HCT116 (cell line): ENCODE measurements around the gene LACRT. TPM values are rescaled to one million over a fixed set of nuclear protein-coding genes. Genes with fewer than 3 reads are reported as not detected.

ENCODE experiments used
- ATAC-seq: fragments of 200-7000 bp; cut with Tn5 transposase; 2 replicates; pipeline ENCODE4 v1.9.1; 2020; ENCODE audit warnings: mild to moderate bottlenecking, moderate library complexity
- BruUV-seq: library from RNA; stranded (reverse); fragments of 400-500 nt; replicated peaks from 2 replicates; lab custom pipeline; 2021; lab: Mats Ljungman, UMichigan
- CTCF ChIA-PET: fragments of 300-600 bp; sonication (Branson Sonifier 250); formaldehyde crosslinking; loops from one replicate; lab custom pipeline; 2021; ENCODE audit warnings: antibody characterized with exemption; lab: Charles Lee
- POLR2A ChIA-PET: fragments of 300-600, 350-600 bp; sonication (Branson Sonifier 250); formaldehyde crosslinking; loops from one replicate; lab custom pipeline; 2021; ENCODE audit warnings: antibody characterized with exemption; lab: Charles Lee
- RAD21 ChIA-PET, 2 experiments: fragments of 300-600 bp; sonication (Branson Sonifier 250); formaldehyde crosslinking; loops; one replicate each; lab custom pipeline; 2023; ENCODE audit warnings: low total read pairs in 2 of 2; ENCODE audit not compliant: uncharacterized antibody in 2 of 2, unreplicated experiment in 2 of 2, low non-redundant PET in 1 of 2; lab: Charles Lee
- DNase-seq: peaks from one replicate; pipeline ENCODE4 v3.0.0-alpha.2; 2010; ENCODE audit warnings: low read depth, low spot score
- H2AFZ ChIP-seq: fragments of 200-600 bp; shearing (Covaris generic), sonication (generic); 2 replicates; pipeline ENCODE4 v1.6.1; 2017; ENCODE audit warnings: low read depth, mixed run types, mixed read lengths, antibody characterized with exemption, low read length; ENCODE audit not compliant: poor library complexity, severe bottlenecking
- H3K27ac ChIP-seq: 2 replicates; pipeline ENCODE4 v1.5.1; 2012; ENCODE audit warnings: low read depth, low read length
- H3K27me3 ChIP-seq: fragments of 200-600 bp; sonication (generic); 2 replicates; pipeline ENCODE4 v1.6.1; 2016; ENCODE audit warnings: mixed run types, low read length, mixed read lengths; ENCODE audit not compliant: insufficient read depth
- H3K36me3 ChIP-seq, 2 experiments: fragments of 200-500 bp in 1 of 2; fragments of 200-600 bp in 1 of 2; sonication (Bioruptor generic) in 1 of 2; sonication (generic) in 1 of 2; 2 replicates each; pipeline versions ENCODE4 v1.5.1 to v1.6.1; 2014 to 2016; ENCODE audit warnings: low read length in 2 of 2, inconsistent platforms in 1 of 2, mixed read lengths in 1 of 2, mixed run types in 1 of 2; ENCODE audit not compliant: insufficient read depth in 2 of 2, control insufficient read depth in 1 of 2
- H3K4me1 ChIP-seq, 2 experiments: fragments of 200-600 bp in 1 of 2; sonication (generic) in 1 of 2; 2 replicates each; pipeline versions ENCODE4 v1.5.1 to v1.6.1; 2012 to 2017; ENCODE audit warnings: low read length in 2 of 2, inconsistent platforms in 1 of 2, mild to moderate bottlenecking in 1 of 2, mixed read lengths in 1 of 2, mixed run types in 1 of 2, moderate library complexity in 1 of 2; ENCODE audit not compliant: insufficient read depth in 2 of 2, control insufficient read depth in 1 of 2
- H3K4me2 ChIP-seq: fragments of 200-600 bp; sonication (generic); 2 replicates; pipeline ENCODE4 v1.6.1; 2017; ENCODE audit warnings: mixed run types, low read length, mixed read lengths
- H3K4me3 ChIP-seq, 2 experiments: fragments of 200-600 bp in 1 of 2; sonication (generic) in 1 of 2; replicated peaks in 1 of 2; 2 replicates each; pipeline ENCODE4 v1.5.1; 2011 to 2016; ENCODE audit warnings: low read length in 2 of 2, control low read depth in 1 of 2, low read depth in 1 of 2, mild to moderate bottlenecking in 1 of 2, mixed read lengths in 1 of 2, mixed run types in 1 of 2
- H3K79me2 ChIP-seq: fragments of 200-600 bp; sonication (generic); 2 replicates; pipeline ENCODE4 v1.6.1; 2017; ENCODE audit warnings: mild to moderate bottlenecking, mixed run types, low read length, moderate library complexity, mixed read lengths; ENCODE audit not compliant: insufficient read depth
- H3K9ac ChIP-seq: fragments of 200-600 bp; sonication (generic); 2 replicates; pipeline ENCODE4 v1.6.1; 2016; ENCODE audit warnings: low read length, mixed read lengths
- H3K9me2 ChIP-seq: fragments of 200-600 bp; sonication (generic), shearing (Covaris generic); 2 replicates; pipeline ENCODE4 v1.6.1; 2017; ENCODE audit warnings: mixed run types, mild to moderate bottlenecking, moderate library complexity; ENCODE audit not compliant: insufficient read depth
- H3K9me3 ChIP-seq, 2 experiments: fragments of 200-500 bp in 1 of 2; fragments of 200-600 bp in 1 of 2; sonication (Bioruptor generic) in 1 of 2; sonication (generic) in 1 of 2; 2 replicates each; pipeline ENCODE4 v1.6.1; 2014 to 2017; ENCODE audit warnings: low read length in 2 of 2, mixed read lengths in 2 of 2, inconsistent platforms in 1 of 2, low read depth in 1 of 2, mild to moderate bottlenecking in 1 of 2, mixed run types in 1 of 2, moderate library complexity in 1 of 2; ENCODE audit not compliant: control insufficient read depth in 1 of 2, insufficient read depth in 1 of 2
- H4K20me1 ChIP-seq: fragments of 200-600 bp; sonication (generic), shearing (Covaris generic); 2 replicates; pipeline ENCODE4 v1.6.1; 2017; ENCODE audit warnings: mixed run types, mild to moderate bottlenecking, moderate library complexity; ENCODE audit not compliant: insufficient read depth
- ATF3 ChIP-seq: IDR thresholded peaks from 2 replicates; pipeline ENCODE4 v1.6.1; 2012
- CBX3 ChIP-seq: IDR thresholded peaks from 2 replicates; pipeline ENCODE4 v1.6.1; 2012; ENCODE audit warnings: low read depth
- CEBPB ChIP-seq: IDR thresholded peaks from 2 replicates; pipeline ENCODE4 v1.6.1; 2012; ENCODE audit warnings: low read depth
- EGR1 ChIP-seq: IDR thresholded peaks from 2 replicates; pipeline ENCODE4 v1.6.1; 2012; ENCODE audit warnings: low read depth
- ELF1 ChIP-seq: IDR thresholded peaks from 2 replicates; pipeline ENCODE4 v1.6.1; 2012; ENCODE audit warnings: low read depth, borderline replicate concordance
- EZH2 ChIP-seq: fragments of 200-600 bp; sonication (generic); IDR thresholded peaks from 2 replicates; pipeline ENCODE4 v1.6.1; 2017; ENCODE audit warnings: antibody characterized with exemption, mixed run types
- EZH2phosphoT487 ChIP-seq: fragments of 200-600 bp; IDR thresholded peaks from 2 replicates; pipeline ENCODE4 v1.6.1; 2018; ENCODE audit warnings: antibody characterized with exemption, borderline replicate concordance
- FOSL1 ChIP-seq: IDR thresholded peaks from 2 replicates; pipeline ENCODE4 v1.6.1; 2012; ENCODE audit warnings: low read depth
- JUND ChIP-seq: IDR thresholded peaks from 2 replicates; pipeline ENCODE4 v1.6.1; 2012
- MAX ChIP-seq: IDR thresholded peaks from 2 replicates; pipeline ENCODE4 v1.6.1; 2012
- POLR2AphosphoS5 ChIP-seq: IDR thresholded peaks from 2 replicates; pipeline ENCODE4 v1.6.1; 2011; ENCODE audit warnings: mild to moderate bottlenecking, low read depth, low read length, moderate library complexity
- RAD21 ChIP-seq: IDR thresholded peaks from 2 replicates; pipeline ENCODE4 v1.6.1; 2012; ENCODE audit warnings: low read depth, mild to moderate bottlenecking
- SIN3A ChIP-seq: IDR thresholded peaks from 2 replicates; pipeline ENCODE4 v1.6.1; 2012; ENCODE audit warnings: low read depth
- SP1 ChIP-seq: IDR thresholded peaks from 2 replicates; pipeline ENCODE4 v1.6.1; 2012; ENCODE audit warnings: low read depth
- SRF ChIP-seq: IDR thresholded peaks from 2 replicates; pipeline ENCODE4 v1.6.1; 2012; ENCODE audit warnings: low read depth
- YY1 ChIP-seq: IDR thresholded peaks from 2 replicates; pipeline ENCODE4 v1.6.1; 2011; ENCODE audit warnings: low read length, low read depth, moderate library complexity, mild to moderate bottlenecking; ENCODE audit not compliant: insufficient replicate concordance; ENCODE audit errors: extremely low read depth
- ZFX ChIP-seq: fragments of 450-650 bp; IDR thresholded peaks from 2 replicates; pipeline ENCODE4 v1.6.1; 2017
- ZNF274 ChIP-seq: fragments of 200-500 bp; sonication (Bioruptor generic); IDR thresholded peaks from 2 replicates; pipeline ENCODE4 v1.6.1; 2014; ENCODE audit warnings: mild to moderate bottlenecking, low read depth, low read length, inconsistent platforms
- intact Hi-C: fragments of 100-400 bp; cut with micrococcal nuclease; formaldehyde crosslinking; loops from 2 replicates; pipeline ENCODE4 v1.10.0; 2022
- total RNA-seq: library from RNA; stranded (reverse); gene quantifications from one replicate; pipeline ENCODE4 v1.2.1, GENCODE V29; 2021; ENCODE audit not compliant: unreplicated experiment
- TF ChIP-seq, protein P1 (sequence below): IDR thresholded peaks from 2 replicates; pipeline ENCODE4 v1.6.1; 2011; ENCODE audit warnings: mild to moderate bottlenecking, low read length, moderate library complexity; ENCODE audit not compliant: insufficient replicate concordance; ENCODE audit errors: extremely low read depth
- TF ChIP-seq, protein P2 (sequence below), 3 experiments: fragments of 200-600 bp in 1 of 3; sonication (generic) in 1 of 3; IDR thresholded peaks in 2 of 3; conservative IDR thresholded peaks in 1 of 3; 2 replicates each; pipeline ENCODE4 v1.5.1; 2012 to 2017; ENCODE audit warnings: low read depth in 2 of 3, low read length in 2 of 3, antibody characterized with exemption in 1 of 3, borderline replicate concordance in 1 of 3, control low read depth in 1 of 3, mild to moderate bottlenecking in 1 of 3, mixed read lengths in 1 of 3, mixed run types in 1 of 3, moderate library complexity in 1 of 3; ENCODE audit not compliant: insufficient read depth in 1 of 3
- TF ChIP-seq, protein P3 (sequence below): IDR thresholded peaks from 2 replicates; pipeline ENCODE4 v1.6.1; 2012; ENCODE audit warnings: low read depth

Gene LACRT
- total RNA-seq, 1 experiment from 2014 or later: not detected

- Histone ChIP-seq H2AFZ (peak overlapping the region; percentile 89), H4K20me1 (no peaks in the 10 kb centered on the region), H3K36me3 (no peaks in the 10 kb centered on the region), H3K9me2 (no peaks in the 10 kb centered on the region), H3K9ac (no peak overlapping the region), H3K4me2 (no peak overlapping the region), H3K27ac (no peak overlapping the region), H3K9me3 (no peaks in the 10 kb centered on the region), H3K4me3 (no peak overlapping the region), H3K4me1 (0 out of 4 replicates have a peak, but pooled peaks cover 0 to 2% of the 10 kb centered on the region in 2 experiments), H3K79me2 (no peaks in the 10 kb centered on the region), H3K27me3 (peaks cover 54% of the 10 kb centered on the region)
- DNase-seq (peak; percentile 56), ATAC-seq (peak; percentile 98)
- no TSS peak for BruUV-seq
- ChIA-PET POLR2A (interaction anchor here (0.9 kb wide), 1 partner anchor 9 kb away, joined by 3 read pairs; no protein-coding TSS in a partner anchor), RAD21 (no interaction called here), CTCF (interaction anchor here (1.0 to 2.1 kb wide), 3 partner anchors 10 to 153 kb away, joined by 3 to 13 read pairs (median 10); no protein-coding TSS in a partner anchor)
- intact Hi-C loops: no loop called here
- TF ChIP-seq MAX (peak; percentile 42; the same call in 1 of the 2 replicates), SP1 (0 out of 2 replicates have a peak, but pooled peaks have one; percentile 21), SIN3A (no peak), EZH2 (no peak), FOSL1 (no peak), JUND (no peak), ELF1 (no peak), EGR1 (no peak), ZFX (no peak), EZH2phosphoT487 (no peak), ATF3 (no peak), CEBPB (no peak), RAD21 (0 out of 2 replicates have a peak, but pooled peaks have one; percentile 6), YY1 (no peak), SRF (no peak), ZNF274 (no peak), CBX3 (peak; percentile 73; the same call in 1 of the 2 replicates), POLR2AphosphoS5 (no peak)
- TF ChIP-seq, protein P1, sequence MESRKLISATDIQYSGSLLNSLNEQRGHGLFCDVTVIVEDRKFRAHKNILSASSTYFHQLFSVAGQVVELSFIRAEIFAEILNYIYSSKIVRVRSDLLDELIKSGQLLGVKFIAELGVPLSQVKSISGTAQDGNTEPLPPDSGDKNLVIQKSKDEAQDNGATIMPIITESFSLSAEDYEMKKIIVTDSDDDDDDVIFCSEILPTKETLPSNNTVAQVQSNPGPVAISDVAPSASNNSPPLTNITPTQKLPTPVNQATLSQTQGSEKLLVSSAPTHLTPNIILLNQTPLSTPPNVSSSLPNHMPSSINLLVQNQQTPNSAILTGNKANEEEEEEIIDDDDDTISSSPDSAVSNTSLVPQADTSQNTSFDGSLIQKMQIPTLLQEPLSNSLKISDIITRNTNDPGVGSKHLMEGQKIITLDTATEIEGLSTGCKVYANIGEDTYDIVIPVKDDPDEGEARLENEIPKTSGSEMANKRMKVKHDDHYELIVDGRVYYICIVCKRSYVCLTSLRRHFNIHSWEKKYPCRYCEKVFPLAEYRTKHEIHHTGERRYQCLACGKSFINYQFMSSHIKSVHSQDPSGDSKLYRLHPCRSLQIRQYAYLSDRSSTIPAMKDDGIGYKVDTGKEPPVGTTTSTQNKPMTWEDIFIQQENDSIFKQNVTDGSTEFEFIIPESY: no peak
- TF ChIP-seq, protein P2, sequence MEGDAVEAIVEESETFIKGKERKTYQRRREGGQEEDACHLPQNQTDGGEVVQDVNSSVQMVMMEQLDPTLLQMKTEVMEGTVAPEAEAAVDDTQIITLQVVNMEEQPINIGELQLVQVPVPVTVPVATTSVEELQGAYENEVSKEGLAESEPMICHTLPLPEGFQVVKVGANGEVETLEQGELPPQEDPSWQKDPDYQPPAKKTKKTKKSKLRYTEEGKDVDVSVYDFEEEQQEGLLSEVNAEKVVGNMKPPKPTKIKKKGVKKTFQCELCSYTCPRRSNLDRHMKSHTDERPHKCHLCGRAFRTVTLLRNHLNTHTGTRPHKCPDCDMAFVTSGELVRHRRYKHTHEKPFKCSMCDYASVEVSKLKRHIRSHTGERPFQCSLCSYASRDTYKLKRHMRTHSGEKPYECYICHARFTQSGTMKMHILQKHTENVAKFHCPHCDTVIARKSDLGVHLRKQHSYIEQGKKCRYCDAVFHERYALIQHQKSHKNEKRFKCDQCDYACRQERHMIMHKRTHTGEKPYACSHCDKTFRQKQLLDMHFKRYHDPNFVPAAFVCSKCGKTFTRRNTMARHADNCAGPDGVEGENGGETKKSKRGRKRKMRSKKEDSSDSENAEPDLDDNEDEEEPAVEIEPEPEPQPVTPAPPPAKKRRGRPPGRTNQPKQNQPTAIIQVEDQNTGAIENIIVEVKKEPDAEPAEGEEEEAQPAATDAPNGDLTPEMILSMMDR (IDR thresholded peaks at IDR 0.05 in 2 of 3, conservative IDR thresholded peaks at IDR 0.05 in 1 of 3; ENCODE audit: borderline replicate concordance in 1 of 3, insufficient read depth in 1 of 3, low read depth in 2 of 3, low read length in 2 of 3): peak; percentile 8 to 80 (median 74); a peak in 4 of 6 replicates
- TF ChIP-seq, protein P3, sequence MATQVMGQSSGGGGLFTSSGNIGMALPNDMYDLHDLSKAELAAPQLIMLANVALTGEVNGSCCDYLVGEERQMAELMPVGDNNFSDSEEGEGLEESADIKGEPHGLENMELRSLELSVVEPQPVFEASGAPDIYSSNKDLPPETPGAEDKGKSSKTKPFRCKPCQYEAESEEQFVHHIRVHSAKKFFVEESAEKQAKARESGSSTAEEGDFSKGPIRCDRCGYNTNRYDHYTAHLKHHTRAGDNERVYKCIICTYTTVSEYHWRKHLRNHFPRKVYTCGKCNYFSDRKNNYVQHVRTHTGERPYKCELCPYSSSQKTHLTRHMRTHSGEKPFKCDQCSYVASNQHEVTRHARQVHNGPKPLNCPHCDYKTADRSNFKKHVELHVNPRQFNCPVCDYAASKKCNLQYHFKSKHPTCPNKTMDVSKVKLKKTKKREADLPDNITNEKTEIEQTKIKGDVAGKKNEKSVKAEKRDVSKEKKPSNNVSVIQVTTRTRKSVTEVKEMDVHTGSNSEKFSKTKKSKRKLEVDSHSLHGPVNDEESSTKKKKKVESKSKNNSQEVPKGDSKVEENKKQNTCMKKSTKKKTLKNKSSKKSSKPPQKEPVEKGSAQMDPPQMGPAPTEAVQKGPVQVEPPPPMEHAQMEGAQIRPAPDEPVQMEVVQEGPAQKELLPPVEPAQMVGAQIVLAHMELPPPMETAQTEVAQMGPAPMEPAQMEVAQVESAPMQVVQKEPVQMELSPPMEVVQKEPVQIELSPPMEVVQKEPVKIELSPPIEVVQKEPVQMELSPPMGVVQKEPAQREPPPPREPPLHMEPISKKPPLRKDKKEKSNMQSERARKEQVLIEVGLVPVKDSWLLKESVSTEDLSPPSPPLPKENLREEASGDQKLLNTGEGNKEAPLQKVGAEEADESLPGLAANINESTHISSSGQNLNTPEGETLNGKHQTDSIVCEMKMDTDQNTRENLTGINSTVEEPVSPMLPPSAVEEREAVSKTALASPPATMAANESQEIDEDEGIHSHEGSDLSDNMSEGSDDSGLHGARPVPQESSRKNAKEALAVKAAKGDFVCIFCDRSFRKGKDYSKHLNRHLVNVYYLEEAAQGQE: no peak
Observed at GRCh38 chr12:54680374-54680773, 45.7 kb upstream of the LACRT start.
